Measurements from ENCODE around the gene RGS12.

The RGS12 gene

DNA sequence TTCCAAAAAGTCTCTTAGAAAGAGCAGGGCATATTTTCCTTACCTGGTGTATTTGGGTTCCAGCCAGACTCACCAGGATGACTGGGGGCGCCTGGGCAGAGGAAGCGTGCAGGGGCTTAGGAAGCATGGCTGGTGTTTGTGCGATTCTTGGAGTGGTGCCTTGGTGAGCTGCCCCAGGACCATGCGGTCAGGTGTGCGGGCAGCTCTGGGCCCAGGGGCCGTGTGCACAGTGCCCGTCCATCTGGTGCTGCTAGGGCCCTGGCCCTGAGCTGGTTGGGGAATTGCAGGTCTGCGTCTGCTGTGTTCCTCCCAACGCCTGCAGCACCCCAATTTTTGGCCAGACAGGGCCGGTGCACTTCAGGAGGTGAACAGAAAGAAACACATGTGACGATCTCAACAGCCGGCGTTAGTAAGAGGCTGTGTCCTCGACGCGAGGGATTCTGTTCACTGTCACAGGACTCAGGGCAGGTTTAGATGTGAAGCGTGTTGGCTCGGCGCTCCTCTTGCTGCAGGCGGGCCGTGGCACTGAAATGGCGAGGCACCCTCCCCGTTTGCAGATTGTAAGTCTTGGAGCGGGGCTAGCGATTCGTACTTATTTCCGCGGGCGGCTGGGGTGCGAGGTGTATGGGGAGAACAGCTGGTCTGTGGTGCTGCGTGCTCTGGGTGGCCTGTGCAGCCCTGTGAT lies 15.2 kb downstream of the RGS12 start:
- TF ChIP-seq, protein P1, sequence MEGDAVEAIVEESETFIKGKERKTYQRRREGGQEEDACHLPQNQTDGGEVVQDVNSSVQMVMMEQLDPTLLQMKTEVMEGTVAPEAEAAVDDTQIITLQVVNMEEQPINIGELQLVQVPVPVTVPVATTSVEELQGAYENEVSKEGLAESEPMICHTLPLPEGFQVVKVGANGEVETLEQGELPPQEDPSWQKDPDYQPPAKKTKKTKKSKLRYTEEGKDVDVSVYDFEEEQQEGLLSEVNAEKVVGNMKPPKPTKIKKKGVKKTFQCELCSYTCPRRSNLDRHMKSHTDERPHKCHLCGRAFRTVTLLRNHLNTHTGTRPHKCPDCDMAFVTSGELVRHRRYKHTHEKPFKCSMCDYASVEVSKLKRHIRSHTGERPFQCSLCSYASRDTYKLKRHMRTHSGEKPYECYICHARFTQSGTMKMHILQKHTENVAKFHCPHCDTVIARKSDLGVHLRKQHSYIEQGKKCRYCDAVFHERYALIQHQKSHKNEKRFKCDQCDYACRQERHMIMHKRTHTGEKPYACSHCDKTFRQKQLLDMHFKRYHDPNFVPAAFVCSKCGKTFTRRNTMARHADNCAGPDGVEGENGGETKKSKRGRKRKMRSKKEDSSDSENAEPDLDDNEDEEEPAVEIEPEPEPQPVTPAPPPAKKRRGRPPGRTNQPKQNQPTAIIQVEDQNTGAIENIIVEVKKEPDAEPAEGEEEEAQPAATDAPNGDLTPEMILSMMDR (IDR thresholded peaks at IDR 0.05; ENCODE audit: insufficient read depth, low read depth, low read length, missing control alignments) = no peak
- no peak for DNase-seq (ENCODE audit: low read depth)
- no peak overlapping the region for H3K4me3 ChIP-seq (ENCODE audit: low read depth, low read length)

DNA sequence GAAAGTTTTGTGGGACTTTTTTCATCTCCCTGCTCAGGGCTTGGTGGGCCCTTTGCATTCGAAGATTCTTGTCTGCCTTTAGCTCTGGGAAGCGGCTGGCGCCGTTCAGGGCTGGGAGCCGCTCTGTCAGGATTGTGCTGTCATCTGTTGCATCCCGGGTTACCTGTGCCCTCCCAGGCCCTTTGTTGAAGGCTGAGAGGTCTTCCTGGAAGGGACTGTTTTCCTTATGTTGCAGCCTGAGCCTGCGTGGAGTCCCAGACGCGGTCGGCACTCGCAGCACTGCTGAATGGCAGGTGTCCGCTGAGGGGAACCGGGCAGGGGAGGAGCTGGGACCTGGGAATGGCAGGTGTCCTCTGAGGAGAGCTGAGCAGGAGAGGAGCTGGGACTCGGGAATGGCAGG lies 15.9 kb downstream of the RGS12 start:
- no peak overlapping the region for H3K4me3 ChIP-seq (ENCODE audit: low read depth, low read length)
- TF ChIP-seq, protein P1 (IDR thresholded peaks at IDR 0.05; ENCODE audit: insufficient read depth, low read depth, low read length, missing control alignments) = no peak
- DNase-seq (ENCODE audit: low read depth) = no peak

DNA sequence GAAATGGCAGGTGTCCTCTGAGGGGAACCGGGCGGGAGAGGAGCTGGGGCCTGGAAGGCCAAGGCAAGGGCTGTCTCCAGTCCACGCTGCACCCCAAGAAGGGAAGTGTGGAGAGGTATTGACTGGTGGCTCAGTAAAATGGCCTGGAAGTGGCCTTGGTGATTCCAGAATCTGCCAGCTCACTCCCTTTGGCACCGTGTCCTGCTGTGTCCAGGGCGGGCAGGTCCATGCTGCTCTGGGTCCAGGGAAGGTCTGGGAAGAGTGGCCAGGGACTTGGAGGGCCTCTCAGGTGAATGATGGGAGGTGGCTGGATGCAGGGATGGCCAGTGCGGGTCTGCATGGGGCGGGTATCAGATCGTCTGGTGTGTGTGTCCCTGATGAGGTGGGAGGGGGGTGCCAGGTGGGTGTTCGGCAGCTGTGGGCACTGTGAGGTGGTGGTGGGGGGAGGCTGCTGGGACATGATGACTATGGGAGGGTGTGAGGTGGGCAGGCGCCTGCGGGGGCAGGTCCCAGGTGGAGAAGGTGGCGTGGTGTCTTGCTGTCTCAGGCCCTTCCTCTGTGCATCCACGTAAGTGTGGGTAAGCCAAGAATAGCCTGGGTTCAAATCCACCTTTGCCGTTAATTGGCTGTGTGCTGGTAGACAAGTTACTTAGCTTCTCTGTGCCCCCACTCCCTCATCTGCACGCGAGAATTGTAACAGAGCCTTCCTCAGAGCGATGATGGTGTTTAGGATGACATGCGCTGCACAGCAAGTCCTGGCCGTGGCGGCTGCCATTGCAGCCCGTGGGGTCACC lies 17.7 kb downstream of the RGS12 start:
- no peak overlapping the region for H3K4me3 ChIP-seq (ENCODE audit: low read depth, low read length)
- no peak for DNase-seq (ENCODE audit: low read depth)
- TF ChIP-seq, protein P1 (IDR thresholded peaks at IDR 0.05; ENCODE audit: insufficient read depth, low read depth, low read length, missing control alignments) = no peak

DNA sequence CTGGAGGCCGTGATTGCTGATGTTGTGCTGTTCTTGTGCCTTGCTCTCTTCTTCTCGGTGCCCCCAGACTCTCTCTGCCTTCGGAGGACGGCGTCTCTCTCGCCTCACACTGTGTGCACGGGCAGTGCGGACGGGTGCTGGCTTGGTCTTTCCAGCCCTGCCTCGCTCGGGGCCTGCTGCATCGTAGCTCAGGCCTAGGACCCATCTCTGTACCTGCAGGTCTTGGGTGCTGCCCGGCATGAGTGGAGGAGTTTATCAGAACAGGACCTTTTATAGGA lies 18.2 kb downstream of the RGS12 start:
- TF ChIP-seq, protein P1 (IDR thresholded peaks at IDR 0.05; ENCODE audit: insufficient read depth, low read depth, low read length, missing control alignments) = no peak
- no peak overlapping the region for H3K4me3 ChIP-seq (ENCODE audit: low read depth, low read length)
- no peak for DNase-seq (ENCODE audit: low read depth)

DNA sequence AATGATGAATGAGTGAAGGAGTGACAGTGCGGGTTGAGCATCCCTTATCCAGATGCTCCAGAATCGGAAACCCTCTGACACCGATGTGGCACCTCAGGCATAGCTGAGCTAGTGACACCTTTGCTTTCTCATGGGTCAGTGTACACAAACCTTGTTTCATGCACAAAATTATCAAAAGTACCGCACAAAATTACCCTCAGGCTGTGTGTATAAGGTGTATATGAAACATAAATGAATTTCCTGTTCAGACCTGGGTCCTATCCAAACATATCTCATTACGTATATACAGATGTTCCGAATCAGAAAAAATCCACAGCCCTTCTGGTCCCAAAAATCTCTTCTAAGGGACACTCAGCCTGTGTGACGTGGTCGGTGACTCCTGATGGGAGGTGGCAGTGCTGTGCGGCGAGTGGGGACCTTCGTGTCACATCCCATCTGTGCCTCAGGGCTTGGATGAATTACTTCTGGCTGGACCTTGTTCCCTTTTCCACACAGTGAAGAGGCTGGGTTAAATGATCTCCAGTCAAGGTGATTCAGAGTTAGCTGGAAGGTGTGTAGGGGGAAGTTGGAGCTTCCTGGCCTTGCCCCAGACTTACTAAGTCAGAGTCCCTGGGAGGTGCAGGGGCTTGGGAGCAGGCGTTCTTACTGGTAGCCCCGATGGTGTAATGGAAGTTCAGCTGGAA lies 18.8 kb downstream of the RGS12 start:
- no peak for DNase-seq (ENCODE audit: low read depth)
- TF ChIP-seq, protein P1 (IDR thresholded peaks at IDR 0.05; ENCODE audit: insufficient read depth, low read depth, low read length, missing control alignments) = no peak
- H3K4me3 ChIP-seq (ENCODE audit: low read depth, low read length) = no peak overlapping the region

DNA sequence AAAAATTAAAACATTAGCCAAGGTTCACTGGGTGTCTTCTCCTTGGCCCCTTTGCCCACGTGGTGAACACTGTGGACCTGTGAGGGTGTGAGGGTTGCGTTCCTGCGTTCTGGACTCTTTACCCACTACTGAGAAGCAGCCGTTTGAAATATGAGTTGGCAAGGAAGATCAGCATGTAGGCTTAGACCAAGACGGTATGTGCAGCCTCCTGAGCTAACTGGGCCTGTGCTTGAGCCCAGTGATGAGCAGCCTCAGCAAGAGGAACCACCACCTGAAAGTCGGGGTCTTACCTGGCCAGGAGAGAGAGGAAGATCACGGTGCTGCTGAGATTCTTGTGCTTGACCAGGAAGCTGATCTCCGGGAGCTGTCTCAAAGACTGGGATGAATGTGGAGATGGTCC lies 19.5 kb downstream of the RGS12 start:
- no peak for DNase-seq (ENCODE audit: low read depth)
- H3K4me3 ChIP-seq (ENCODE audit: low read depth, low read length) = no peak overlapping the region
- TF ChIP-seq, protein P1 (IDR thresholded peaks at IDR 0.05; ENCODE audit: insufficient read depth, low read depth, low read length, missing control alignments) = no peak

All from GM12865 (cell line).